HepG2 (cell line): ENCODE results near the gene DPP7. TPM values are rescaled to one million over a fixed set of nuclear protein-coding genes. Genes with fewer than 3 reads are reported as not detected.

Experiments used
- CAMTA2 ChIP-seq: sonication (generic); formaldehyde crosslinking; IDR thresholded peaks from 2 replicates; pipeline ENCODE4 v1.4.0; 2020; ENCODE audit warnings: mild to moderate bottlenecking, missing genetic modification reagents, borderline replicate concordance
- MEIS2 ChIP-seq: sonication (generic); formaldehyde crosslinking; IDR thresholded peaks from 2 replicates; pipeline ENCODE4 v1.9.0; 2021; ENCODE audit warnings: mild to moderate bottlenecking, missing genetic modification reagents
- MXI1 ChIP-seq: IDR thresholded peaks from 3 replicates; pipeline ENCODE4 v1.6.1; 2012; ENCODE audit warnings: low read depth, low read length, inconsistent platforms, borderline replicate concordance
- SMARCE1 ChIP-seq: fragments of 450-650 bp; IDR thresholded peaks from 2 replicates; pipeline ENCODE4 v1.6.1; 2017; ENCODE audit warnings: borderline replicate concordance
- SP5 ChIP-seq: IDR thresholded peaks from 2 replicates; pipeline ENCODE4 v1.6.1; 2016; ENCODE audit warnings: low read depth, borderline replicate concordance
- ZMYM4 ChIP-seq: sonication (generic); formaldehyde crosslinking; IDR thresholded peaks from 2 replicates; pipeline ENCODE4 v1.8.1; 2023; ENCODE audit warnings: mild to moderate bottlenecking, missing genetic modification reagents
- ZNF260 ChIP-seq: sonication (generic); formaldehyde crosslinking; IDR thresholded peaks from 2 replicates; pipeline ENCODE4 v1.4.0; 2020; ENCODE audit warnings: missing genetic modification reagents, low read depth, mild to moderate bottlenecking, borderline replicate concordance
- ZNF296 ChIP-seq: sonication (generic); formaldehyde crosslinking; conservative IDR thresholded peaks from 2 replicates; pipeline ENCODE4 v1.5.0; 2020; ENCODE audit warnings: mild to moderate bottlenecking, missing genetic modification reagents
- ZNF674 ChIP-seq: sonication (generic); formaldehyde crosslinking; IDR thresholded peaks from 2 replicates; pipeline ENCODE4 v1.5.0; 2020; ENCODE audit warnings: low read depth, mild to moderate bottlenecking, missing genetic modification reagents
- ZNF775 ChIP-seq: sonication (generic); formaldehyde crosslinking; IDR thresholded peaks from 2 replicates; pipeline ENCODE4 v1.4.0; 2020; ENCODE audit warnings: missing genetic modification reagents, mild to moderate bottlenecking, moderate library complexity, borderline replicate concordance
- ZNF891 ChIP-seq: sonication (generic); formaldehyde crosslinking; IDR thresholded peaks from 2 replicates; pipeline ENCODE4 v1.5.0; 2020; ENCODE audit warnings: mild to moderate bottlenecking, missing genetic modification reagents
- polyA plus RNA-seq, 8 experiments: library from polyadenylated mRNA; depleted of rRNA in 3 of 8; stranded (reverse) in 7 of 8; unstranded in 1 of 8; fragments of >200 nt; fragmentation: Illumina TruSeq in 4 of 8; extraction: Trizol in 4 of 8; gene quantifications; 2 replicates each; pipeline versions ENCODE4 v1.2.1 to v1.2.3, GENCODE V29; 2011 to 2016; ENCODE audit warnings: low read depth in 4 of 8, missing spikeins in 1 of 8, mixed read lengths in 1 of 8; ENCODE audit not compliant: insufficient read depth in 1 of 8
- total RNA-seq, 5 experiments: library from RNA; depleted of rRNA; stranded (reverse); fragments of >200 nt; fragmentation: Illumina TruSeq; extraction: Trizol; gene quantifications; 2 replicates each; pipeline ENCODE4 v1.2.3, GENCODE V29; 2016; ENCODE audit warnings: low read depth in 1 of 5
- TF ChIP-seq, protein P1 (sequence below): sonication (generic); formaldehyde crosslinking; IDR thresholded peaks from 2 replicates; pipeline ENCODE4 v1.5.1; 2020; ENCODE audit warnings: mild to moderate bottlenecking, missing genetic modification reagents, borderline replicate concordance
- TF ChIP-seq, protein P2 (sequence below): sonication (generic); formaldehyde crosslinking; conservative IDR thresholded peaks from 2 replicates; pipeline ENCODE4 v1.4.0; 2020; ENCODE audit warnings: missing genetic modification reagents
- TF ChIP-seq, protein P3 (sequence below): sonication (generic); formaldehyde crosslinking; IDR thresholded peaks from 2 replicates; pipeline ENCODE4 v1.4.0; 2020; ENCODE audit warnings: missing genetic modification reagents
- TF ChIP-seq, protein P4 (sequence below): sonication (generic); formaldehyde crosslinking; IDR thresholded peaks from 2 replicates; pipeline ENCODE4 v1.5.0; 2020; ENCODE audit warnings: mild to moderate bottlenecking, missing genetic modification reagents
- TF ChIP-seq, protein P5 (sequence below): sonication (generic); formaldehyde crosslinking; IDR thresholded peaks from 2 replicates; pipeline ENCODE4 v1.4.0; 2020; ENCODE audit warnings: missing genetic modification reagents
- TF ChIP-seq, protein P6 (sequence below): sonication (generic); formaldehyde crosslinking; IDR thresholded peaks from 2 replicates; pipeline ENCODE4 v1.8.0; 2022; ENCODE audit warnings: mild to moderate bottlenecking, missing genetic modification reagents
- TF ChIP-seq, protein P7 (sequence below): IDR thresholded peaks from 2 replicates; pipeline ENCODE4 v1.6.1; 2016

The DPP7 gene
- total and polyA plus RNA-seq, 2 of the 13 experiments (the other 11 are each of a cell fraction or from before 2014, with no cell fraction given), result 1.2 to 4.5 TPM

DNA sequence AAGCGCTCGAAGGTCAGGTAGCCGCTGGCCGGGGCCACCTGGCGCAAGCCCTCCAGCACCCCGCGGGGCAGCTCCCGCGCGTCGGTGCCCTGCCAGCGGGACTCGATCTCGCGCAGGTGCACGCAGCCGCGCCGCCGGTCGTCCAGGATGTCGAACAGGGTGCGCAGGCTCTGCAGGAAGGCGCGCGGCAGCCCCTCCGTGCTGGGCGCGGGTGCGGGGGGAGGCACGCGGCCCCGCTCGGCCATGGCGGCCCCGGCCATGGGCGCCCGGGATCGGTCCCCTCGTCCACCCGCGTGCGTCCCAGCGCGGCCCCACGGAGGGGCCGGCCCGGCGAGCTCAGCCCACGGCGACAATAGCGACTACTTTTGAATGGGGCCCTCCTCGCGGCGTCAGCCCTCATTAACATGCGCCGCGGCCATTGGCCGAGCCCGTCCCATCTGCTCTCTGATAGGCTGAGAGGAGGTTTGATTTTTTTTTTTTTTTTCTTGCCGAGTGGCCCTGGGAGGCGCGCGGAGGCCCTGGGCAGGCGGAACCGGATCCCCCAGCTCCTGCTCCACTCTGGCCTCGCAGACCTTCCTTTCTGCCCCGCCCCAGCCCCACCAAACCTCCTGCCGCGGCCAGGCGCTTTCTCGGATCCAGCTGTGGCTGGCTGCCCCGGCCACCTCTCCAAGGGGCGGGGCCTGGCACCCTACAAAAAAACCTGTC, 44.2 kb downstream of the DPP7 start, which contains the start of gene SAPCD2 (continued):
- TF ChIP-seq MXI1, result peak; percentile 53; the same call in 1 of the 3 replicates
- TF ChIP-seq MEIS2, result no peak
- TF ChIP-seq SMARCE1, result no peak
- TF ChIP-seq, protein P1, sequence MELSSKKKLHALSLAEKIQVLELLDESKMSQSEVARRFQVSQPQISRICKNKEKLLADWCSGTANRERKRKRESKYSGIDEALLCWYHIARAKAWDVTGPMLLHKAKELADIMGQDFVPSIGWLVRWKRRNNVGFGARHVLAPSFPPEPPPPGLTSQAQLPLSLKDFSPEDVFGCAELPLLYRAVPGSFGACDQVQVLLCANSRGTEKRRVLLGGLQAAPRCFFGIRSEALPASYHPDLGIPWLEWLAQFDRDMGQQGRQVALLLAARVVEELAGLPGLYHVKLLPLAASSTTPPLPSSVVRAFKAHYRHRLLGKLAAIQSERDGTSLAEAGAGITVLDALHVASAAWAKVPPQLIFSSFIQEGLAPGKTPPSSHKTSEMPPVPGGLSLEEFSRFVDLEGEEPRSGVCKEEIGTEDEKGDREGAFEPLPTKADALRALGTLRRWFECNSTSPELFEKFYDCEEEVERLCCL (CRISPR knock-in tag), result no peak
- no peak for TF ChIP-seq CAMTA2 (CRISPR knock-in tag)
- 0 out of 2 replicates have a peak, but pooled peaks have one; percentile 42 for TF ChIP-seq ZMYM4 (CRISPR knock-in tag)
- peak; percentile 56; the same call in 1 of the 2 replicates for TF ChIP-seq SP5
- TF ChIP-seq ZNF775, result no peak
- TF ChIP-seq, protein P2, sequence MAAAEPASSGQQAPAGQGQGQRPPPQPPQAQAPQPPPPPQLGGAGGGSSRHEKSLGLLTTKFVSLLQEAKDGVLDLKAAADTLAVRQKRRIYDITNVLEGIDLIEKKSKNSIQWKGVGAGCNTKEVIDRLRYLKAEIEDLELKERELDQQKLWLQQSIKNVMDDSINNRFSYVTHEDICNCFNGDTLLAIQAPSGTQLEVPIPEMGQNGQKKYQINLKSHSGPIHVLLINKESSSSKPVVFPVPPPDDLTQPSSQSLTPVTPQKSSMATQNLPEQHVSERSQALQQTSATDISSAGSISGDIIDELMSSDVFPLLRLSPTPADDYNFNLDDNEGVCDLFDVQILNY (CRISPR knock-in tag), result no peak
- TF ChIP-seq, protein P3, sequence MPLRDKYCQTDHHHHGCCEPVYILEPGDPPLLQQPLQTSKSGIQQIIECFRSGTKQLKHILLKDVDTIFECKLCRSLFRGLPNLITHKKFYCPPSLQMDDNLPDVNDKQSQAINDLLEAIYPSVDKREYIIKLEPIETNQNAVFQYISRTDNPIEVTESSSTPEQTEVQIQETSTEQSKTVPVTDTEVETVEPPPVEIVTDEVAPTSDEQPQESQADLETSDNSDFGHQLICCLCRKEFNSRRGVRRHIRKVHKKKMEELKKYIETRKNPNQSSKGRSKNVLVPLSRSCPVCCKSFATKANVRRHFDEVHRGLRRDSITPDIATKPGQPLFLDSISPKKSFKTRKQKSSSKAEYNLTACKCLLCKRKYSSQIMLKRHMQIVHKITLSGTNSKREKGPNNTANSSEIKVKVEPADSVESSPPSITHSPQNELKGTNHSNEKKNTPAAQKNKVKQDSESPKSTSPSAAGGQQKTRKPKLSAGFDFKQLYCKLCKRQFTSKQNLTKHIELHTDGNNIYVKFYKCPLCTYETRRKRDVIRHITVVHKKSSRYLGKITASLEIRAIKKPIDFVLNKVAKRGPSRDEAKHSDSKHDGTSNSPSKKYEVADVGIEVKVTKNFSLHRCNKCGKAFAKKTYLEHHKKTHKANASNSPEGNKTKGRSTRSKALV (CRISPR knock-in tag), result no peak
- TF ChIP-seq, protein P4, sequence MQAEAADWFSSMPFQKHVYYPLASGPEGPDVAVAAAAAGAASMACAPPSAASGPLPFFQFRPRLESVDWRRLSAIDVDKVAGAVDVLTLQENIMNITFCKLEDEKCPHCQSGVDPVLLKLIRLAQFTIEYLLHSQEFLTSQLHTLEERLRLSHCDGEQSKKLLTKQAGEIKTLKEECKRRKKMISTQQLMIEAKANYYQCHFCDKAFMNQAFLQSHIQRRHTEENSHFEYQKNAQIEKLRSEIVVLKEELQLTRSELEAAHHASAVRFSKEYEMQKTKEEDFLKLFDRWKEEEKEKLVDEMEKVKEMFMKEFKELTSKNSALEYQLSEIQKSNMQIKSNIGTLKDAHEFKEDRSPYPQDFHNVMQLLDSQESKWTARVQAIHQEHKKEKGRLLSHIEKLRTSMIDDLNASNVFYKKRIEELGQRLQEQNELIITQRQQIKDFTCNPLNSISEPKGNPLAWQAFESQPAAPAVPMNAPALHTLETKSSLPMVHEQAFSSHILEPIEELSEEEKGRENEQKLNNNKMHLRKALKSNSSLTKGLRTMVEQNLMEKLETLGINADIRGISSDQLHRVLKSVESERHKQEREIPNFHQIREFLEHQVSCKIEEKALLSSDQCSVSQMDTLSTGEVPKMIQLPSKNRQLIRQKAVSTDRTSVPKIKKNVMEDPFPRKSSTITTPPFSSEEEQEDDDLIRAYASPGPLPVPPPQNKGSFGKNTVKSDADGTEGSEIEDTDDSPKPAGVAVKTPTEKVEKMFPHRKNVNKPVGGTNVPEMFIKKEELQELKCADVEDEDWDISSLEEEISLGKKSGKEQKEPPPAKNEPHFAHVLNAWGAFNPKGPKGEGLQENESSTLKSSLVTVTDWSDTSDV (CRISPR knock-in tag), result no peak
- TF ChIP-seq, protein P5, sequence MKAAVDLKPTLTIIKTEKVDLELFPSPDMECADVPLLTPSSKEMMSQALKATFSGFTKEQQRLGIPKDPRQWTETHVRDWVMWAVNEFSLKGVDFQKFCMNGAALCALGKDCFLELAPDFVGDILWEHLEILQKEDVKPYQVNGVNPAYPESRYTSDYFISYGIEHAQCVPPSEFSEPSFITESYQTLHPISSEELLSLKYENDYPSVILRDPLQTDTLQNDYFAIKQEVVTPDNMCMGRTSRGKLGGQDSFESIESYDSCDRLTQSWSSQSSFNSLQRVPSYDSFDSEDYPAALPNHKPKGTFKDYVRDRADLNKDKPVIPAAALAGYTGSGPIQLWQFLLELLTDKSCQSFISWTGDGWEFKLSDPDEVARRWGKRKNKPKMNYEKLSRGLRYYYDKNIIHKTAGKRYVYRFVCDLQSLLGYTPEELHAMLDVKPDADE (CRISPR knock-in tag), result no peak
- TF ChIP-seq ZNF674 (CRISPR knock-in tag), result no peak
- no peak; the same call in 1 of the 2 replicates for TF ChIP-seq ZNF891 (CRISPR knock-in tag)
- 0 out of 2 replicates have a peak, but pooled peaks have one; percentile 9 for TF ChIP-seq ZNF296 (CRISPR knock-in tag)
- TF ChIP-seq ZNF260 (CRISPR knock-in tag), result no peak
- TF ChIP-seq, protein P6, sequence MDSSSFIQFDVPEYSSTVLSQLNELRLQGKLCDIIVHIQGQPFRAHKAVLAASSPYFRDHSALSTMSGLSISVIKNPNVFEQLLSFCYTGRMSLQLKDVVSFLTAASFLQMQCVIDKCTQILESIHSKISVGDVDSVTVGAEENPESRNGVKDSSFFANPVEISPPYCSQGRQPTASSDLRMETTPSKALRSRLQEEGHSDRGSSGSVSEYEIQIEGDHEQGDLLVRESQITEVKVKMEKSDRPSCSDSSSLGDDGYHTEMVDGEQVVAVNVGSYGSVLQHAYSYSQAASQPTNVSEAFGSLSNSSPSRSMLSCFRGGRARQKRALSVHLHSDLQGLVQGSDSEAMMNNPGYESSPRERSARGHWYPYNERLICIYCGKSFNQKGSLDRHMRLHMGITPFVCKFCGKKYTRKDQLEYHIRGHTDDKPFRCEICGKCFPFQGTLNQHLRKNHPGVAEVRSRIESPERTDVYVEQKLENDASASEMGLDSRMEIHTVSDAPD (CRISPR knock-in tag), result no peak
- TF ChIP-seq, protein P7, sequence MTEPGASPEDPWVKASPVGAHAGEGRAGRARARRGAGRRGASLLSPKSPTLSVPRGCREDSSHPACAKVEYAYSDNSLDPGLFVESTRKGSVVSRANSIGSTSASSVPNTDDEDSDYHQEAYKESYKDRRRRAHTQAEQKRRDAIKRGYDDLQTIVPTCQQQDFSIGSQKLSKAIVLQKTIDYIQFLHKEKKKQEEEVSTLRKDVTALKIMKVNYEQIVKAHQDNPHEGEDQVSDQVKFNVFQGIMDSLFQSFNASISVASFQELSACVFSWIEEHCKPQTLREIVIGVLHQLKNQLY (CRISPR knock-in tag), result no peak
